WTC11 (cell line): ENCODE results near the gene GLT6D1. TPM values are rescaled to one million over a fixed set of nuclear protein-coding genes. Genes with fewer than 3 reads are reported as not detected.

Experiments
- ATAC-seq: fragments of 200-7000 bp; cut with Tn5 transposase; 2 replicates; pipeline ENCODE4 v1.10.0; 2021; ENCODE audit warnings: mild to moderate bottlenecking, moderate library complexity
- CTCF ChIA-PET: fragments of 300-600 bp; sonication (Branson Sonifier 250); formaldehyde crosslinking; loops from one replicate; lab custom pipeline; 2021; ENCODE audit warnings: antibody characterized with exemption; lab: Charles Lee
- POLR2A ChIA-PET: fragments of 350-600 bp; sonication (Branson Sonifier 250); formaldehyde crosslinking; loops from one replicate; lab custom pipeline; 2021; ENCODE audit warnings: antibody characterized with exemption; lab: Charles Lee
- DNase-seq: peaks from one replicate; pipeline ENCODE4 v3.0.0; 2021; ENCODE audit warnings: low spot score
- H3K27ac Mint-ChIP-seq: 2 replicates; pipeline ENCODE4 v1.8.0; 2021; ENCODE audit warnings: mixed read lengths
- H3K27me3 Mint-ChIP-seq: 2 replicates; pipeline ENCODE4 v1.8.0; 2021; ENCODE audit warnings: low read depth, mild to moderate bottlenecking, moderate library complexity, mixed read lengths
- H3K36me3 Mint-ChIP-seq: 2 replicates; pipeline ENCODE4 v1.8.0; 2021; ENCODE audit warnings: mixed read lengths
- H3K4me1 Mint-ChIP-seq: 2 replicates; pipeline ENCODE4 v1.8.0; 2022; ENCODE audit warnings: mixed read lengths
- H3K4me3 Mint-ChIP-seq: 2 replicates; pipeline ENCODE4 v1.8.0; 2021; ENCODE audit warnings: mild to moderate bottlenecking, moderate library complexity, mixed read lengths
- H3K9me3 Mint-ChIP-seq: 2 replicates; pipeline ENCODE4 v1.8.0; 2021; ENCODE audit warnings: mixed read lengths
- ATF2 ChIP-seq: sonication (generic); formaldehyde crosslinking; IDR thresholded peaks from 2 replicates; pipeline ENCODE4 v1.8.1; 2022; ENCODE audit warnings: low read depth, missing genetic modification reagents, borderline replicate concordance
- ELF4 ChIP-seq: sonication (generic); formaldehyde crosslinking; IDR thresholded peaks from 2 replicates; pipeline ENCODE4 v1.8.1; 2022; ENCODE audit warnings: low read depth, mild to moderate bottlenecking, moderate library complexity, missing genetic modification reagents
- EMX1 ChIP-seq: fragments of 250-450 bp; sonication (Bioruptor Pico); IDR thresholded peaks from 2 replicates; pipeline ENCODE4 v1.8.0; 2021; ENCODE audit warnings: mild to moderate bottlenecking
- GABPB1 ChIP-seq: sonication (generic); formaldehyde crosslinking; IDR thresholded peaks from 2 replicates; pipeline ENCODE4 v1.8.1; 2023; ENCODE audit warnings: mild to moderate bottlenecking, missing genetic modification reagents
- GTF2I ChIP-seq: fragments of 250-450 bp; sonication (Bioruptor Pico); conservative IDR thresholded peaks from 2 replicates; pipeline ENCODE4 v1.4.0; 2021; ENCODE audit warnings: mild to moderate bottlenecking
- IRF1 ChIP-seq: sonication (generic); formaldehyde crosslinking; IDR thresholded peaks from 2 replicates; pipeline ENCODE4 v1.8.0; 2023; ENCODE audit warnings: missing genetic modification reagents
- MLX ChIP-seq: sonication (generic); formaldehyde crosslinking; IDR thresholded peaks from 2 replicates; pipeline ENCODE4 v1.8.1; 2023; ENCODE audit warnings: mild to moderate bottlenecking, missing genetic modification reagents, moderate library complexity
- NR3C1 ChIP-seq: sonication (generic); formaldehyde crosslinking; conservative IDR thresholded peaks from 2 replicates; pipeline ENCODE4 v1.8.1; 2023; ENCODE audit warnings: low read depth, mild to moderate bottlenecking, missing genetic modification reagents
- RELA ChIP-seq: sonication (generic); formaldehyde crosslinking; IDR thresholded peaks from 2 replicates; pipeline ENCODE4 v1.8.1; 2022; ENCODE audit warnings: missing genetic modification reagents, mild to moderate bottlenecking, borderline replicate concordance
- RORB ChIP-seq: fragments of 250-450 bp; sonication (Bioruptor Pico); IDR thresholded peaks from 2 replicates; pipeline ENCODE4 v1.9.0; 2021; ENCODE audit warnings: mild to moderate bottlenecking
- SMAD3 ChIP-seq: sonication (generic); formaldehyde crosslinking; IDR thresholded peaks from 2 replicates; pipeline ENCODE4 v1.8.0; 2022; ENCODE audit warnings: missing genetic modification reagents, mild to moderate bottlenecking, borderline replicate concordance
- TP53 ChIP-seq: sonication (generic); formaldehyde crosslinking; IDR thresholded peaks from 2 replicates; pipeline ENCODE4 v1.8.1; 2023; ENCODE audit warnings: mild to moderate bottlenecking, missing genetic modification reagents
- ZNF219 ChIP-seq: sonication (generic); formaldehyde crosslinking; IDR thresholded peaks from 2 replicates; pipeline ENCODE4 v1.8.0; 2023; ENCODE audit warnings: missing genetic modification reagents, mild to moderate bottlenecking, borderline replicate concordance
- ZNF232 ChIP-seq: sonication (generic); formaldehyde crosslinking; IDR thresholded peaks from 2 replicates; pipeline ENCODE4 v1.8.0; 2022; ENCODE audit warnings: mild to moderate bottlenecking, missing genetic modification reagents
- ZNF317 ChIP-seq: sonication (generic); formaldehyde crosslinking; IDR thresholded peaks from 2 replicates; pipeline ENCODE4 v1.8.1; 2023; ENCODE audit warnings: low read depth, mild to moderate bottlenecking, moderate library complexity, missing genetic modification reagents, borderline replicate concordance
- total RNA-seq: library from RNA; stranded (reverse); gene quantifications from 3 replicates; pipeline ENCODE4 v1.2.3, GENCODE V29; 2021
- TF ChIP-seq, protein P1 (sequence below): sonication (generic); formaldehyde crosslinking; IDR thresholded peaks from 2 replicates; pipeline ENCODE4 v1.8.1; 2022; ENCODE audit warnings: low read depth, mild to moderate bottlenecking, moderate library complexity, missing genetic modification reagents, borderline replicate concordance
- TF ChIP-seq, protein P2 (sequence below): fragments of 250-450 bp; sonication (Bioruptor Pico); IDR thresholded peaks from 2 replicates; pipeline ENCODE4 v1.9.0; 2021; ENCODE audit warnings: mild to moderate bottlenecking, borderline replicate concordance
- TF ChIP-seq, protein P3 (sequence below): sonication (generic); formaldehyde crosslinking; conservative IDR thresholded peaks from 2 replicates; pipeline ENCODE4 v1.8.1; 2022; ENCODE audit warnings: mild to moderate bottlenecking, missing genetic modification reagents
- TF ChIP-seq, protein P4 (sequence below): sonication (generic); formaldehyde crosslinking; IDR thresholded peaks from 2 replicates; pipeline ENCODE4 v1.8.1; 2023; ENCODE audit warnings: mild to moderate bottlenecking, missing genetic modification reagents, borderline replicate concordance

GLT6D1 gene
- total RNA-seq, 1 experiment from 2014 or later: 0.37 TPM

DNA sequence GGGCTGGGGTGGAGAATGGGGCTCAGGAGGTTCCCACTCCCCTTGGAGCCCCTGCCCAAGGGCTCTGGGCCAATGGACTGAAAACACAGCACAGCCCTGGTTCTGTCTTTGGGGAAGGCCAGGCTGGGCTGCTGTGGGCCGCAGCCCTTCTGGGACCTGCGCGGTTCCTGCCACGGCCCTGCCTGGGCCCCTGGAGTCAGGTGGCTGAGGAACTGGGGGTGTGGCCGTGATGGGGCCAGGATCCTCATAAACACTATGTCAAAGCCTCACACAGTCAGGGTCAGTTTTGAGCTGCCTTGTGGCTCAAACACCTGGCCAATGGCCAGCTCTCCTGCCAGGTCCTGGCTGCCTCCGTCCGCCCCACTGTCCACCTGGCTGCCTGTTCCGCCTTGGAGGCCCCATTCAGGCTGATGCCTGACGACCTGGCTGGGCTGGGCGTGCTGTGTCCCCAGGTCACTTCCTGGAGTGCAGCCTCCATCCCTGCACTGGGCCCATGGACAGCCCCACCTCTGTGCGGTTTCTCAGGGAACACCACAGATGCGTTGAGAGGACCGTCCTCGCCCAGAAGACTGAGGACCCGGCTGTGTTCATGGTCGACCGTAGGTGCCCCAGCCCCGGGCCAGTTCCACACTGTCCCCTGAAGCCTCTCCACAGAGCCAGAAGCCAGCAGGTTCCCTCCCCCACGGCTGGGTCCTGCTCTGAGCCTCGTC is 50.3 kb downstream of the GLT6D1 start:
- Mint-ChIP-seq H3K4me1 (no peaks in the 10 kb centered on the region), H3K9me3 (peaks cover 7% of the 10 kb centered on the region), H3K27ac (no peak overlapping the region), H3K36me3 (no peaks in the 10 kb centered on the region), H3K4me3 (no peak overlapping the region), H3K27me3 (no peaks in the 10 kb centered on the region)
- ChIA-PET CTCF (no interaction called here), POLR2A (interaction anchor here (0.8 kb wide), 1 partner anchor 1127 kb away, joined by 3 read pairs; no protein-coding TSS in a partner anchor)
- DNase-seq (no peak), ATAC-seq (no peak)
- TF ChIP-seq, protein P1, sequence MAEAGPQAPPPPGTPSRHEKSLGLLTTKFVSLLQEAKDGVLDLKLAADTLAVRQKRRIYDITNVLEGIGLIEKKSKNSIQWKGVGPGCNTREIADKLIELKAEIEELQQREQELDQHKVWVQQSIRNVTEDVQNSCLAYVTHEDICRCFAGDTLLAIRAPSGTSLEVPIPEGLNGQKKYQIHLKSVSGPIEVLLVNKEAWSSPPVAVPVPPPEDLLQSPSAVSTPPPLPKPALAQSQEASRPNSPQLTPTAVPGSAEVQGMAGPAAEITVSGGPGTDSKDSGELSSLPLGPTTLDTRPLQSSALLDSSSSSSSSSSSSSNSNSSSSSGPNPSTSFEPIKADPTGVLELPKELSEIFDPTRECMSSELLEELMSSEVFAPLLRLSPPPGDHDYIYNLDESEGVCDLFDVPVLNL (CRISPR knock-in tag): no peak
- TF ChIP-seq NR3C1 (CRISPR knock-in tag) (no peak), IRF1 (CRISPR knock-in tag) (no peak), TP53 (CRISPR knock-in tag) (no peak), RELA (CRISPR knock-in tag) (no peak), RORB (CRISPR knock-in tag) (no peak), GTF2I (no peak), MLX (CRISPR knock-in tag) (no peak), ZNF232 (CRISPR knock-in tag) (no peak), SMAD3 (CRISPR knock-in tag) (no peak), EMX1 (CRISPR knock-in tag) (no peak), ZNF219 (no peak), ZNF317 (CRISPR knock-in tag) (no peak), GABPB1 (no peak), ATF2 (CRISPR knock-in tag) (no peak), ELF4 (CRISPR knock-in tag) (no peak)
- TF ChIP-seq, protein P2, sequence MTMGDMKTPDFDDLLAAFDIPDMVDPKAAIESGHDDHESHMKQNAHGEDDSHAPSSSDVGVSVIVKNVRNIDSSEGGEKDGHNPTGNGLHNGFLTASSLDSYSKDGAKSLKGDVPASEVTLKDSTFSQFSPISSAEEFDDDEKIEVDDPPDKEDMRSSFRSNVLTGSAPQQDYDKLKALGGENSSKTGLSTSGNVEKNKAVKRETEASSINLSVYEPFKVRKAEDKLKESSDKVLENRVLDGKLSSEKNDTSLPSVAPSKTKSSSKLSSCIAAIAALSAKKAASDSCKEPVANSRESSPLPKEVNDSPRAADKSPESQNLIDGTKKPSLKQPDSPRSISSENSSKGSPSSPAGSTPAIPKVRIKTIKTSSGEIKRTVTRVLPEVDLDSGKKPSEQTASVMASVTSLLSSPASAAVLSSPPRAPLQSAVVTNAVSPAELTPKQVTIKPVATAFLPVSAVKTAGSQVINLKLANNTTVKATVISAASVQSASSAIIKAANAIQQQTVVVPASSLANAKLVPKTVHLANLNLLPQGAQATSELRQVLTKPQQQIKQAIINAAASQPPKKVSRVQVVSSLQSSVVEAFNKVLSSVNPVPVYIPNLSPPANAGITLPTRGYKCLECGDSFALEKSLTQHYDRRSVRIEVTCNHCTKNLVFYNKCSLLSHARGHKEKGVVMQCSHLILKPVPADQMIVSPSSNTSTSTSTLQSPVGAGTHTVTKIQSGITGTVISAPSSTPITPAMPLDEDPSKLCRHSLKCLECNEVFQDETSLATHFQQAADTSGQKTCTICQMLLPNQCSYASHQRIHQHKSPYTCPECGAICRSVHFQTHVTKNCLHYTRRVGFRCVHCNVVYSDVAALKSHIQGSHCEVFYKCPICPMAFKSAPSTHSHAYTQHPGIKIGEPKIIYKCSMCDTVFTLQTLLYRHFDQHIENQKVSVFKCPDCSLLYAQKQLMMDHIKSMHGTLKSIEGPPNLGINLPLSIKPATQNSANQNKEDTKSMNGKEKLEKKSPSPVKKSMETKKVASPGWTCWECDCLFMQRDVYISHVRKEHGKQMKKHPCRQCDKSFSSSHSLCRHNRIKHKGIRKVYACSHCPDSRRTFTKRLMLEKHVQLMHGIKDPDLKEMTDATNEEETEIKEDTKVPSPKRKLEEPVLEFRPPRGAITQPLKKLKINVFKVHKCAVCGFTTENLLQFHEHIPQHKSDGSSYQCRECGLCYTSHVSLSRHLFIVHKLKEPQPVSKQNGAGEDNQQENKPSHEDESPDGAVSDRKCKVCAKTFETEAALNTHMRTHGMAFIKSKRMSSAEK: no peak
- TF ChIP-seq, protein P3, sequence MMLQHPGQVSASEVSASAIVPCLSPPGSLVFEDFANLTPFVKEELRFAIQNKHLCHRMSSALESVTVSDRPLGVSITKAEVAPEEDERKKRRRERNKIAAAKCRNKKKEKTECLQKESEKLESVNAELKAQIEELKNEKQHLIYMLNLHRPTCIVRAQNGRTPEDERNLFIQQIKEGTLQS (CRISPR knock-in tag): no peak
- TF ChIP-seq, protein P4, sequence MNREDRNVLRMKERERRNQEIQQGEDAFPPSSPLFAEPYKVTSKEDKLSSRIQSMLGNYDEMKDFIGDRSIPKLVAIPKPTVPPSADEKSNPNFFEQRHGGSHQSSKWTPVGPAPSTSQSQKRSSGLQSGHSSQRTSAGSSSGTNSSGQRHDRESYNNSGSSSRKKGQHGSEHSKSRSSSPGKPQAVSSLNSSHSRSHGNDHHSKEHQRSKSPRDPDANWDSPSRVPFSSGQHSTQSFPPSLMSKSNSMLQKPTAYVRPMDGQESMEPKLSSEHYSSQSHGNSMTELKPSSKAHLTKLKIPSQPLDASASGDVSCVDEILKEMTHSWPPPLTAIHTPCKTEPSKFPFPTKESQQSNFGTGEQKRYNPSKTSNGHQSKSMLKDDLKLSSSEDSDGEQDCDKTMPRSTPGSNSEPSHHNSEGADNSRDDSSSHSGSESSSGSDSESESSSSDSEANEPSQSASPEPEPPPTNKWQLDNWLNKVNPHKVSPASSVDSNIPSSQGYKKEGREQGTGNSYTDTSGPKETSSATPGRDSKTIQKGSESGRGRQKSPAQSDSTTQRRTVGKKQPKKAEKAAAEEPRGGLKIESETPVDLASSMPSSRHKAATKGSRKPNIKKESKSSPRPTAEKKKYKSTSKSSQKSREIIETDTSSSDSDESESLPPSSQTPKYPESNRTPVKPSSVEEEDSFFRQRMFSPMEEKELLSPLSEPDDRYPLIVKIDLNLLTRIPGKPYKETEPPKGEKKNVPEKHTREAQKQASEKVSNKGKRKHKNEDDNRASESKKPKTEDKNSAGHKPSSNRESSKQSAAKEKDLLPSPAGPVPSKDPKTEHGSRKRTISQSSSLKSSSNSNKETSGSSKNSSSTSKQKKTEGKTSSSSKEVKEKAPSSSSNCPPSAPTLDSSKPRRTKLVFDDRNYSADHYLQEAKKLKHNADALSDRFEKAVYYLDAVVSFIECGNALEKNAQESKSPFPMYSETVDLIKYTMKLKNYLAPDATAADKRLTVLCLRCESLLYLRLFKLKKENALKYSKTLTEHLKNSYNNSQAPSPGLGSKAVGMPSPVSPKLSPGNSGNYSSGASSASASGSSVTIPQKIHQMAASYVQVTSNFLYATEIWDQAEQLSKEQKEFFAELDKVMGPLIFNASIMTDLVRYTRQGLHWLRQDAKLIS (CRISPR knock-in tag): no peak
